GM21619 (cell line): ENCODE results near the gene KIAA1958.
"Not testable (repeated sequence)": the region's sequence is repeated elsewhere in the genome, so short reads cannot be mapped to it uniquely, and the experiment has no call there.

Experiments
- ATAC-seq: cut with Tn5 transposase; IDR thresholded peaks from one replicate; pipeline ENCODE4 v1.9.1; 2021; ENCODE audit not compliant: unreplicated experiment

Gene KIAA1958

GRCh38 chr9:112582371-112583262 lies 96.0 kb downstream of the KIAA1958 start:
- no peak for ATAC-seq

- ATAC-seq, result no peak
Measured at GRCh38 chr9:112586599-112587155, 100.0 kb downstream of the KIAA1958 start.

- ATAC-seq, result not testable (repeated sequence)
Measured at GRCh38 chr9:112591875-112592274, 105.2 kb downstream of the KIAA1958 start.

DNA sequence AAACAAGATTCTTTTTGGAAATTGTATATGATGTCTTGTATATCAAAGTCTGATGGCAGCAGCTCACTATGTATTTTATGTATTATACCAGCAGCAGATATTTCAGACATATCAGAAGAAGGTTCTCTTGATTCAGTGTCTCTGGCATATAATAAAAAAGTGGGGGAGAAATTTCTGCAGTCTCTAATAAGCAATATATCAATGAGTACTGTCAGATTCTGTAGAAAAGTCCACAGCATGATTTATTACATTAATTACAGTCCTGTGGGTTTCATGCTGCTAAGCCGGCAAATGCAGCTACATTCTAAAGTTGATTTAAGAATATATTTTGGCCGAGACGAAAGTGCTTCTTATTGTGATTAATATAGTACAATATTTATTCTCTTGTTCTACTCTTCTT lies 113.1 kb downstream of the KIAA1958 start:
- ATAC-seq, result no peak

DNA sequence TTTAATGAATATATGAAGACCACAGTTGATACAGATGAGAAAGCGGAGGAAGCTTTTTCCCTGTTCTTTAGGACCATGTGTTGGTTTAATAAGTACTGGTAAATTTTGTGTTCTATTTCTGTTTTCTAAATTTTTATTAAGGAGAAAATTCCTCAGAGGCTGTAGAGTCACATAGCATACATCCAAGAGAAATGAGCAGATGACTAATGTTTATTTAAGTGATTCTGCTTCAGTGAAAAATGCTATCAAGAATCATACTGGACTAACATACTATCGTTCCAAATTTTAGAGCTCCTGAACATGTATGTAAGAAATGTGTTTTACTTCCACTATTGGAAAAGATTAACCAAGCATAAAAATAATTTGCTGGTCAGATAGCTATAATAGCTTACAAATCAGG lies 115.0 kb downstream of the KIAA1958 start:
- ATAC-seq, result no peak

GRCh38 chr9:112604790-112605189 lies 118.2 kb downstream of the KIAA1958 start:
- ATAC-seq, result no peak

GRCh38 chr9:112605518-112605917 lies 118.9 kb downstream of the KIAA1958 start:
- peak; percentile 97 for ATAC-seq

DNA sequence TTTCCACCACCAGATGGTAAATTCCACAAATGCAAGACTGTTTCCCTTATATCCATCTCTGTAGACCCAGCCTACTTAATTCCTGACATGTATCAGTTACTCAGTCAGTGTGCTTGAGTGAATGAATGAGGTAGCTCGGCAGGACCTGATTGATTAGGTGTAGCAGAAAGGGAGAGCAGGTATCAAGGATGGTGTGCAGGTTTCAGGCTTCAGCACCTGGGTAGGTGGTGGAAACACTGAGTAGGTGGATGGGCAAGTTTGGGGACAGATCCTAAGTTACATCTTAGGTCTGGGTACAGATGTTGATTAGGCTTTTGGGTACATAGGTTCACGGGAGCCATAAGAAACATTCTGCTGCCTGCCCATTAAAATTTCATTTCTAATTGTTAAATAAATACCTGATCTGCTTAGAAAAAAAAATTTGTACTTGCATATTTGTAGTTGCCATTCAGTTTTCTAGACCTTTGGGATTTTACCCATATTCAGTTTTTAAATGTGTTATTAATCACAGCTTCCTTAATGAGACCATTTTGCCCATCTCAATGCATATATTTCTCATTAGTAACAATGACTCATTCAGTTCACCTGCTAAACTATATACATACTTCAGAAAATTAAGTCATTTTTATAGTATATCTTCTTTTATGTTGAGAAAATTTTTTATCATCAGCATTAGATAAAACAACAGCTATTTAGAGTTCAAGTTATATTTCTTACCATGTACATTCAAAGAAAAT lies 119.5 kb downstream of the KIAA1958 start:
- ATAC-seq, result no peak

- ATAC-seq, result no peak
Measured at GRCh38 chr9:112608851-112609250, 122.2 kb downstream of the KIAA1958 start.

GRCh38 chr9:112615584-112616266 lies 129.1 kb downstream of the KIAA1958 start:
- no peak for ATAC-seq

GRCh38 chr9:112617371-112617770 lies 130.7 kb downstream of the KIAA1958 start:
- no peak for ATAC-seq

DNA sequence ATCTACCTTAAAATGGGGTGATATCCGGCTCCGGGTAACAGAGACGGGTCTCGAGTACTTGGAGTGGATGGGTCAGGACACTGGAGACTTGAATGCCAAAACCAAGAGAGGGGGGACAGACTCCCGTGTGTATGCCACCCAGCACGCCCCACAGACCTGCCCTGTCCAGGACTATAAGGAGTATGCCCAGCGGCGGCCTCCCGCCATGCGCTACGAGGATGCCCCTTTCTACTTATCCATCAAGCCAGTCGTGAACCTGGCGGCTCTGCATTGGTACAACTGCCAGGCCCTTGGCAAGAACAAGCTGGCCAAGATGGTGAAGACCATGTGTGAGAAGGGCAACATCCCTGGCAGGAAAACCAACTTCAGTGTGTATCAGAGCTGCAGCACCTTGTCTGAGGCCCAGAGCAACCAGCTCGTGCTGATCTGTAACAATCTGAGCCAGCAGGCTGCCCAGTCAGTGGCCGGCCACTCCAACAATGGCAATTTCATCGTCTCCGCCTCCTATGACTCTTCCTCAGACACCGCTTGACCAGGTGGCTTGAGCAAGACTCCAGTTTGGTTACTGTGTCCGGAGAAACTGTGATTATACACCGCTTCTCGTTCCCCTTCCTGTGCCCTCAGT lies 131.9 kb downstream of the KIAA1958 start:
- ATAC-seq, result no peak

GRCh38 chr9:112620388-112620787 lies 133.8 kb downstream of the KIAA1958 start:
- no peak for ATAC-seq

DNA sequence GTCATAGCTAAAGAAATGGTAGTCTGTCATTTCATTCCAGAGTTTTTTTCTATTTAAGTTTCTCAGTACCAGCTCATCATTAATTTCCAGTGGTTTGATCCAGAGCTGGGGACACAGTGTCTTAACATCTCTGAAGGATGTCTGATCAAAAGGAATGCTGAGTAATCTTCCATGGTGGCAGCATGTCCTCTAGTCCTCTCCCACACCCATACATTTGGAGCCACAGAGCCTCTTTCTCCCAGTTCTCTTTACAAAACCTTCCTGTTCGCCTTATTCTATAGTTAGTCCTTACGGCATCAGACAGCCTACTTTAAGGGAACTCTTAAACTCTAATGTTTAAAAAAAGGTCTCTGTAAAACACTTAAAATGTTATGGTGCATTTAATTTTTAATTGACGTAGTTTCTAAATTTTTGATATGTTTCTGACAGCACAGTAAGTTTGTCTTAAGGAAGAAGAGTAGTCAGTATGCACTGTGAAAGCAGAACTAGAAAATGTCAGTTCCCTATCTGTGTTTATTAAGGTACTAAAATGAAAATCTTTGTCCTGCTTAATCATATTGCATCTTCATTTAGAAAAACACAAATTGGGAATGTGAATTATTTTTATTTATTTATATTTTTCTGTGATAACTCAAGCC lies 134.5 kb downstream of the KIAA1958 start:
- no peak for ATAC-seq

- no peak for ATAC-seq
Measured at GRCh38 chr9:112623198-112623597, 136.6 kb downstream of the KIAA1958 start.

- ATAC-seq, result no peak
Measured at GRCh38 chr9:112624711-112625707, 138.4 kb downstream of the KIAA1958 start.

GRCh38 chr9:112629671-112630485 lies 143.3 kb downstream of the KIAA1958 start:
- ATAC-seq, result no peak
